Endothelial cell of umbilical vein (primary cell): ENCODE data around the gene SULT1C4. TPM values are rescaled to one million over a fixed set of nuclear protein-coding genes. Genes with fewer than 3 reads are reported as not detected.

Experiments used
- BruUV-seq: library from RNA; stranded (reverse); fragments of 400-500 nt; replicated peaks from 2 replicates; lab custom pipeline; 2021; lab: Mats Ljungman, UMichigan
- CTCF ChIA-PET: fragments of 300-600, 350-600 bp; sonication (Branson Sonifier 250); formaldehyde crosslinking; loops from one replicate; lab custom pipeline; 2021; ENCODE audit warnings: antibody characterized with exemption, inconsistent platforms; lab: Charles Lee
- POLR2A ChIA-PET: fragments of 300-600, 350-600 bp; sonication (Branson Sonifier 250); formaldehyde crosslinking; loops from one replicate; lab custom pipeline; 2021; ENCODE audit warnings: antibody characterized with exemption, inconsistent platforms; lab: Charles Lee
- DNase-seq: peaks from one replicate; pipeline ENCODE4 v3.0.0-alpha.2; 2011; ENCODE audit warnings: low read depth, low spot score
- FAIRE-seq: peaks from 2 replicates; lab custom pipeline; 2011; peaks lifted over from hg19 to GRCh38; lab: Jason Lieb, UNC
- H2AFZ ChIP-seq: 2 replicates; pipeline ENCODE4 v1.6.0; 2012; ENCODE audit warnings: low read depth, low read length, control low read depth, inconsistent platforms
- H3K27ac ChIP-seq: 2 replicates; pipeline ENCODE4 v1.5.1; 2011; ENCODE audit warnings: low read depth, mild to moderate bottlenecking, control low read depth, low read length, moderate library complexity; ENCODE audit not compliant: insufficient read depth
- H3K27me3 ChIP-seq, 2 experiments: 2 replicates each; pipeline versions ENCODE4 v1.6.0 to v1.6.1; 2011; ENCODE audit warnings: low read length in 2 of 2, mixed read lengths in 1 of 2; ENCODE audit not compliant: control insufficient read depth in 2 of 2, insufficient read depth in 2 of 2
- H3K36me3 ChIP-seq, 2 experiments: 2 replicates in 1 of 2; 3 replicates in 1 of 2; pipeline ENCODE4 v1.5.1; 2011; ENCODE audit warnings: low read length in 2 of 2, mild to moderate bottlenecking in 1 of 2, moderate library complexity in 1 of 2; ENCODE audit not compliant: control insufficient read depth in 2 of 2, insufficient read depth in 2 of 2; ENCODE audit errors: extremely low read depth in 1 of 2
- H3K4me1 ChIP-seq: 3 replicates; pipeline ENCODE4 v1.5.1; 2011; ENCODE audit warnings: mild to moderate bottlenecking, low read length; ENCODE audit not compliant: control insufficient read depth, insufficient read depth; ENCODE audit errors: extremely low read depth
- H3K4me2 ChIP-seq: 2 replicates; pipeline ENCODE4 v1.6.1; 2011; ENCODE audit warnings: low read length, control low read depth, mixed read lengths; ENCODE audit not compliant: insufficient read depth
- H3K4me3 ChIP-seq, 3 experiments: fragments of 200-600 bp in 1 of 3; sonication (generic), shearing (Covaris generic) in 1 of 3; replicated peaks in 1 of 3; 2 replicates each; pipeline ENCODE4 v1.5.1; 2011 to 2016; ENCODE audit warnings: control low read depth in 3 of 3, low read length in 3 of 3, mild to moderate bottlenecking in 2 of 3, inconsistent platforms in 1 of 3, low read depth in 1 of 3, moderate library complexity in 1 of 3; ENCODE audit not compliant: insufficient read depth in 1 of 3
- H3K79me2 ChIP-seq: 2 replicates; pipeline ENCODE4 v1.6.0; 2012; ENCODE audit warnings: low read length, inconsistent platforms; ENCODE audit not compliant: control insufficient read depth, insufficient read depth
- H3K9ac ChIP-seq: replicated peaks from 2 replicates; pipeline ENCODE3; 2011; ENCODE audit warnings: low read length, control low read depth; ENCODE audit not compliant: insufficient read depth; ENCODE audit errors: extremely low read depth
- H3K9me1 ChIP-seq: replicated peaks from 3 replicates; pipeline ENCODE4 v1.6.0; 2011; ENCODE audit warnings: mild to moderate bottlenecking, low read length; ENCODE audit not compliant: control insufficient read depth, insufficient read depth; ENCODE audit errors: extremely low read depth
- H3K9me3 ChIP-seq: replicated peaks from 2 replicates; pipeline ENCODE4 v1.5.1; 2012; ENCODE audit warnings: low read length, inconsistent platforms; ENCODE audit not compliant: control insufficient read depth, insufficient read depth
- H4K20me1 ChIP-seq: replicated peaks from 2 replicates; pipeline ENCODE3; 2011; ENCODE audit warnings: mild to moderate bottlenecking, low read length; ENCODE audit not compliant: control insufficient read depth, insufficient read depth; ENCODE audit errors: extremely low read depth
- CTCF ChIP-seq, 2 donors: IDR thresholded peaks; 1 replicate in 1 of 2; 2 replicates in 1 of 2; pipeline ENCODE4 v1.5.1; 2011; ENCODE audit warnings: low read length in 2 of 2, mild to moderate bottlenecking in 2 of 2, moderate library complexity in 2 of 2, control low read depth in 1 of 2, inconsistent platforms in 1 of 2, low read depth in 1 of 2; ENCODE audit not compliant: insufficient read depth in 1 of 2; ENCODE audit errors: extremely low read depth in 1 of 2
- EZH2 ChIP-seq: IDR thresholded peaks from 2 replicates; pipeline ENCODE4 v1.6.1; 2012; ENCODE audit warnings: borderline replicate concordance, low read depth, mild to moderate bottlenecking, moderate library complexity, low read length, inconsistent platforms; ENCODE audit not compliant: severe bottlenecking
- FOS ChIP-seq: IDR thresholded peaks from 2 replicates; pipeline ENCODE4 v1.6.1; 2011; ENCODE audit warnings: mild to moderate bottlenecking, low read length, moderate library complexity, borderline replicate concordance; ENCODE audit not compliant: insufficient read depth
- GATA2 ChIP-seq: IDR thresholded peaks from 2 replicates; pipeline ENCODE4 v1.7.0; 2011; ENCODE audit warnings: low read depth, mild to moderate bottlenecking, moderate library complexity, mixed read lengths, low read length; ENCODE audit not compliant: insufficient read length, insufficient read depth
- JUN ChIP-seq: IDR thresholded peaks from 2 replicates; pipeline ENCODE4 v1.6.1; 2011; ENCODE audit warnings: borderline replicate concordance, low read depth; ENCODE audit not compliant: insufficient read length, insufficient read depth
- MAX ChIP-seq: IDR thresholded peaks from 2 replicates; pipeline ENCODE4 v1.6.1; 2011; ENCODE audit not compliant: insufficient read depth, insufficient read length
- MYC ChIP-seq: IDR thresholded peaks from one replicate; pipeline ENCODE4 v1.6.1; 2011; ENCODE audit warnings: mild to moderate bottlenecking, low read depth, low read length
- POLR2A ChIP-seq: IDR thresholded peaks from 2 replicates; pipeline ENCODE4 v1.6.1; 2012; ENCODE audit warnings: low read depth, mild to moderate bottlenecking, control low read depth, low read length
- POLR2AphosphoS5 ChIP-seq: IDR thresholded peaks from 2 replicates; pipeline ENCODE4 v1.6.1; 2012; ENCODE audit warnings: low read depth, mild to moderate bottlenecking, control low read depth, low read length, moderate library complexity; ENCODE audit not compliant: insufficient read depth
- dilution Hi-C: fragments of 300-500 bp; cut with MboI; formaldehyde crosslinking; loops from one replicate; pipeline ENCODE4 v1.15.0; 2019; ENCODE audit warnings: low sequenced_read_pairs; ENCODE audit not compliant: extremely low pct_ligation_motif_present
- intact Hi-C: fragments of 100-400 bp; cut with micrococcal nuclease; formaldehyde crosslinking; loops from one replicate; pipeline ENCODE4 v1.10.0; 2022
- polyA plus RNA-seq, 4 experiments: library from polyadenylated mRNA; depleted of rRNA in 3 of 4; stranded (reverse) in 3 of 4; unstranded in 1 of 4; fragments of >200 nt; gene quantifications; 2 replicates each; pipeline versions ENCODE4 v1.2.1 to v1.2.3, GENCODE V29; 2011 to 2012; ENCODE audit warnings: missing spikeins in 1 of 4
- total RNA-seq: library from RNA; stranded (reverse); gene quantifications from 2 replicates; pipeline ENCODE4 v1.2.3, GENCODE V29; 2021

Gene SULT1C4
- total and polyA plus RNA-seq, 2 donors (not counting 3 experiments of a cell fraction or from before 2014, with no cell fraction given), result 17.2 to 29.3 TPM

GRCh38 chr2:108367561-108368175 is 10.1 kb upstream of the SULT1C4 start:
- intact Hi-C loops, result loop anchor here (1.0 to 5.0 kb wide), 5 partner anchors 10 to 227 kb away; partner anchors contain the start of genes GCC2, LIMS1 and SULT1C4
- Histone ChIP-seq H3K4me1 (peaks cover 25% of the 10 kb centered on the region), H3K4me3 (peak overlapping the region in 1 of 3 experiments; percentile 7), H3K4me2 (peak overlapping the region; percentile 53), H3K27me3 (no peaks in the 10 kb centered on the region), H3K9me1 (no peaks in the 10 kb centered on the region), H3K27ac (peak overlapping the region; percentile 96), H4K20me1 (no peaks in the 10 kb centered on the region), H3K36me3 (no peaks in the 10 kb centered on the region), H2AFZ (no peak overlapping the region), H3K9ac (peak overlapping the region; percentile 65), H3K79me2 (no peaks in the 10 kb centered on the region), H3K9me3 (no peaks in the 10 kb centered on the region)
- FAIRE-seq, result peak; percentile 75
- dilution Hi-C loops, result no loop called here
- BruUV-seq, result no TSS peak
- DNase-seq, result peak; percentile 93
- CTCF ChIA-PET, result interaction anchor here (1.4 kb wide), 1 partner anchor 10 kb away, joined by 3 read pairs; the partner anchor contains the start of gene SULT1C4
- POLR2A ChIA-PET, result interaction anchor here (0.6 kb wide), 1 partner anchor 11 kb away, joined by 4 read pairs; no protein-coding TSS in a partner anchor
- TF ChIP-seq FOS (no peak), JUN (peak; percentile 78)

GRCh38 chr2:108369153-108369552 is 8.6 kb upstream of the SULT1C4 start:
- intact Hi-C loops, result loop anchor here (2.0 to 5.0 kb wide), 2 partner anchors 80 to 163 kb away; partner anchors contain the start of genes GCC2 and LIMS1
- FAIRE-seq (no peak), DNase-seq (no peak)
- H3K36me3 ChIP-seq, result no peaks in the 10 kb centered on the region
- dilution Hi-C loops, result no loop called here
- no peak overlapping the region for H3K27ac ChIP-seq
- H3K9me1 ChIP-seq, result no peaks in the 10 kb centered on the region
- no peak overlapping the region for H3K4me3 ChIP-seq
- no peak overlapping the region for H2AFZ ChIP-seq
- H3K9ac ChIP-seq, result no peak overlapping the region
- CTCF ChIA-PET, result interaction anchor here (1.2 kb wide), 1 partner anchor 10 kb away, joined by 3 read pairs; no protein-coding TSS in a partner anchor
- BruUV-seq, result no TSS peak
- POLR2A ChIA-PET, result no interaction called here
- H3K4me1 ChIP-seq, result peaks cover 25% of the 10 kb centered on the region
- H3K79me2 ChIP-seq, result no peaks in the 10 kb centered on the region
- TF ChIP-seq JUN, result no peak
- TF ChIP-seq EZH2, result no peak
- no peak for TF ChIP-seq CTCF (IDR thresholded peaks at IDR 0.05; ENCODE audit: extremely low read depth in 1 of 2, insufficient read depth in 1 of 2, low read depth in 1 of 2, low read length in 2 of 2)
- no peak for TF ChIP-seq GATA2
- no peak for TF ChIP-seq MAX
- no peak for TF ChIP-seq FOS
- no peak for TF ChIP-seq POLR2AphosphoS5
- TF ChIP-seq MYC, result no peak
- no peak for TF ChIP-seq POLR2A
- H3K4me2 ChIP-seq, result no peak overlapping the region
- no peaks in the 10 kb centered on the region for H4K20me1 ChIP-seq
- no peaks in the 10 kb centered on the region for H3K27me3 ChIP-seq
- H3K9me3 ChIP-seq, result no peaks in the 10 kb centered on the region
